Brain microvascular endothelial cell (primary cell): ENCODE measurements around the gene ADGRL3.

ENCODE experiments used
- DNase-seq: peaks from one replicate; pipeline ENCODE4 v3.0.0-alpha.2; 2020
- H3K27ac ChIP-seq: fragments of 250-450 bp; sonication (Bioruptor Pico); 2 replicates; pipeline ENCODE4 v1.5.1; 2020; ENCODE audit warnings: mild to moderate bottlenecking, moderate library complexity
- H3K27me3 ChIP-seq: fragments of 250-450 bp; sonication (Bioruptor Pico); replicated peaks from 2 replicates; pipeline ENCODE4 v1.5.1; 2020; ENCODE audit warnings: mild to moderate bottlenecking
- H3K36me3 ChIP-seq: fragments of 250-450 bp; sonication (Bioruptor Pico); replicated peaks from 2 replicates; pipeline ENCODE4 v1.5.1; 2020; ENCODE audit warnings: mild to moderate bottlenecking
- H3K4me3 ChIP-seq: 2 replicates; pipeline ENCODE4 v1.5.1; 2011; ENCODE audit warnings: low read depth, mild to moderate bottlenecking, control low read depth, low read length, moderate library complexity
- CTCF ChIP-seq: IDR thresholded peaks from 2 replicates; pipeline ENCODE4 v1.5.1; 2011; ENCODE audit warnings: low read depth, mild to moderate bottlenecking, moderate library complexity, low read length, control low read depth, inconsistent platforms; ENCODE audit errors: missing control alignments
- in situ Hi-C: cut with HindIII; loops from 2 replicates; pipeline ENCODE4 v1.10.0; 2017; ENCODE audit warnings: low sequenced_read_pairs, low pct_ligation_motif_present

The ADGRL3 gene

GRCh38 chr4:61194571-61194970 lies 5.6 kb upstream of the ADGRL3 start:
- in situ Hi-C loops = no loop called here
- Histone ChIP-seq H3K36me3 (no peaks in the 10 kb centered on the region), H3K27me3 (no peaks in the 10 kb centered on the region), H3K27ac (no peak overlapping the region), H3K4me3 (no peak overlapping the region)
- TF ChIP-seq CTCF = no peak
- DNase-seq = no peak

DNA sequence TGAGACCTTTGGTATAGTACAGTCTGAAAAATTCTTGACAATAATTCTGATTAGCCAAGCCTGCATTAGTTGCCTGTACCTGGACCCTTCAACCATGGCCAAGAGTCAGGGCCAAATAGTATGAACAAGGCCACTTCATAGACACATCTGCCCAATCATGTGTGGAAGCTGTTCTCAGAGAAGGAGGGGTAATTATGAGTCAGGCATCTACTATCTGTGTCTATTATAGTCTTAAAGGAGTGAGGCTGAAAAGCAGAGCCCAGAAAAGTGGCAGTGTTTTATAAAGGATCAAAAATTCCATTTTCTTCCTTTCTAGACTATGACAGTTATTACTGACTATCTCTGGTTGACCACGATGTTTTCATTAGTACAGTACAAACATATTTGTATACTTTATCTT lies 5.0 kb upstream of the ADGRL3 start:
- no peak for TF ChIP-seq CTCF
- H3K27ac ChIP-seq = no peak overlapping the region
- in situ Hi-C loops = no loop called here
- peak; percentile 42 for DNase-seq
- H3K4me3 ChIP-seq = no peak overlapping the region
- H3K36me3 ChIP-seq = no peaks in the 10 kb centered on the region
- no peaks in the 10 kb centered on the region for H3K27me3 ChIP-seq

GRCh38 chr4:61198686-61199085 lies 1.4 kb upstream of the ADGRL3 start:
- TF ChIP-seq CTCF = no peak
- Histone ChIP-seq H3K4me3 (no peak overlapping the region), H3K27me3 (no peaks in the 10 kb centered on the region), H3K36me3 (no peaks in the 10 kb centered on the region), H3K27ac (no peak overlapping the region)
- no peak for DNase-seq
- in situ Hi-C loops = no loop called here

GRCh38 chr4:61199873-61200186 lies 296 bp upstream of the ADGRL3 start:
- in situ Hi-C loops = no loop called here
- no peak for TF ChIP-seq CTCF

GRCh38 chr4:61200916-61201526 lies 895 bp downstream of the ADGRL3 start:
- DNase-seq = peak; percentile 45
- in situ Hi-C loops = no loop called here
- no peak for TF ChIP-seq CTCF
- Histone ChIP-seq H3K27ac (no peak overlapping the region), H3K27me3 (no peaks in the 10 kb centered on the region), H3K4me3 (peak overlapping the region; percentile 66), H3K36me3 (no peaks in the 10 kb centered on the region)

More at GRCh38 chr4:61199873-61200186, 296 bp upstream of the ADGRL3 start:
- no peaks in the 10 kb centered on the region for H3K27me3 ChIP-seq
- peak overlapping the region; percentile 66 for H3K4me3 ChIP-seq
- no peaks in the 10 kb centered on the region for H3K36me3 ChIP-seq
- DNase-seq = no peak
- H3K27ac ChIP-seq = no peak overlapping the region

DNA sequence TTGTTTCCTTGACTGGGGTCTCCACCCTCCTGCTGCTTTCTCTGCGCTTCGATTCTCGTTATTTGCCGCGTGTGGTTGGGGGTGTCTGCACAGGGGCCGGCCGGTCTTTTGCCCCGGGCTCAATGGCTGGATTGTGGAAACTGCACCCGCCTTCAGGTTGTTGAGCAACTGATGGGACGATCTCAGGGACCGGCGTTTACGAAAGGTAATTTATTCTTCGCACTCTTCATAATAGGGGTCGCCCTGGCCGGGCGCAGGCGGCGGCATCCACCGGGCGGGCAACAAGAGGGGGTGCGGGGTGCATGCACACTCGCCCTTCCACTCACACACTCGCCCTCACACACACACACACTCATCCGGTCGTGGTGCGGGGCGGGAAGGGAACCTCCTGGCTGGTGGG lies 1.4 kb downstream of the ADGRL3 start:
- DNase-seq = no peak
- H3K36me3 ChIP-seq = no peaks in the 10 kb centered on the region
- no peak overlapping the region for H3K27ac ChIP-seq
- in situ Hi-C loops = no loop called here
- peak overlapping the region; percentile 66 for H3K4me3 ChIP-seq
- no peak for TF ChIP-seq CTCF
- no peaks in the 10 kb centered on the region for H3K27me3 ChIP-seq
